ENCODE data around the gene RNF222. TPM values are rescaled to one million over a fixed set of nuclear protein-coding genes. Genes with fewer than 3 reads are reported as not detected.

Gene RNF222
- total and polyA plus RNA-seq, 8 donors = 0.08 to 0.15 (median 0.13) TPM; not detected in 3

DNA sequence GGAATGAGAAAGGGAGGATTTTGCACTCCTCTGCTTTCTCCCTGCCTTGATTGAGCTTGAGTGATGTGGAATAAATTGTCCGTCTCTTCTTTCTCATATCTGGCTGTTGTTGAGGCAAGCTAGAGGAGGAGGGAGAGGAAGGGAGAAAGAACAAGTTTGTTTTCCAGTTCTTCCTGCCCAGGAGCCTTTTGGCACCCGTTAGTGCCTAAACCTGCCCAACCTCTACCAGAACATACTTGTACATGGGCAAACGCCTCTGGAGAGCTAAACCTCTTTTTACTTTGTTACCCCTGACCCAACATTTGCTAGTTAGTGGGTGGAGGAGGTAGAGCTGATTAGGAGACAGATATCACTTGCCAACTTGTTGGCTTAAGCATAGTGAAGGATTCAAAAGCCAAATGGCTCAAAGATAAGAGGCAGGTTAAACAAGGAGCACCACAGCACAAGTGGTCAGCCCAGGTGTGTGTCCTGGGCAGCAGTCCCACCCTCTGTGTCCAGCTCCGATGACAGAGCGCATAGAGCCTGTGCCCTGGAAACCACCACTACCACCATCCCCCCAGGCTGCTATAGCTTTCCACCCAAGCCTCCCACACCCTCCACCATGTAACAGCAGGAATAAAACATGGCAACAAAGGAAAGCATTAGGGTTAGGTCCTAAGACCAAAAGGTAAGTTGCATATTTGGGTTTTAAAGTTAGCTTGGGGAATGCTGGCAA lies 51.5 kb downstream of the RNF222 start:
- DNase-seq (no peak), ATAC-seq (no peak)
- Histone ChIP-seq H3K9me3 (no peaks in the 10 kb centered on the region), H3K4me1 (no peaks in the 10 kb centered on the region), H3K27me3 (peaks cover 0 to 34% of the 10 kb centered on the region in 2 donors), H3K36me3 (no peaks in the 10 kb centered on the region), H3K4me3 (no peak overlapping the region), H3K27ac (no peak overlapping the region)
- TF ChIP-seq, protein P1, sequence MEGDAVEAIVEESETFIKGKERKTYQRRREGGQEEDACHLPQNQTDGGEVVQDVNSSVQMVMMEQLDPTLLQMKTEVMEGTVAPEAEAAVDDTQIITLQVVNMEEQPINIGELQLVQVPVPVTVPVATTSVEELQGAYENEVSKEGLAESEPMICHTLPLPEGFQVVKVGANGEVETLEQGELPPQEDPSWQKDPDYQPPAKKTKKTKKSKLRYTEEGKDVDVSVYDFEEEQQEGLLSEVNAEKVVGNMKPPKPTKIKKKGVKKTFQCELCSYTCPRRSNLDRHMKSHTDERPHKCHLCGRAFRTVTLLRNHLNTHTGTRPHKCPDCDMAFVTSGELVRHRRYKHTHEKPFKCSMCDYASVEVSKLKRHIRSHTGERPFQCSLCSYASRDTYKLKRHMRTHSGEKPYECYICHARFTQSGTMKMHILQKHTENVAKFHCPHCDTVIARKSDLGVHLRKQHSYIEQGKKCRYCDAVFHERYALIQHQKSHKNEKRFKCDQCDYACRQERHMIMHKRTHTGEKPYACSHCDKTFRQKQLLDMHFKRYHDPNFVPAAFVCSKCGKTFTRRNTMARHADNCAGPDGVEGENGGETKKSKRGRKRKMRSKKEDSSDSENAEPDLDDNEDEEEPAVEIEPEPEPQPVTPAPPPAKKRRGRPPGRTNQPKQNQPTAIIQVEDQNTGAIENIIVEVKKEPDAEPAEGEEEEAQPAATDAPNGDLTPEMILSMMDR (IDR thresholded peaks at IDR 0.05) = no peak
- intact Hi-C loops (cut with DNase I) = no loop called here

DNA sequence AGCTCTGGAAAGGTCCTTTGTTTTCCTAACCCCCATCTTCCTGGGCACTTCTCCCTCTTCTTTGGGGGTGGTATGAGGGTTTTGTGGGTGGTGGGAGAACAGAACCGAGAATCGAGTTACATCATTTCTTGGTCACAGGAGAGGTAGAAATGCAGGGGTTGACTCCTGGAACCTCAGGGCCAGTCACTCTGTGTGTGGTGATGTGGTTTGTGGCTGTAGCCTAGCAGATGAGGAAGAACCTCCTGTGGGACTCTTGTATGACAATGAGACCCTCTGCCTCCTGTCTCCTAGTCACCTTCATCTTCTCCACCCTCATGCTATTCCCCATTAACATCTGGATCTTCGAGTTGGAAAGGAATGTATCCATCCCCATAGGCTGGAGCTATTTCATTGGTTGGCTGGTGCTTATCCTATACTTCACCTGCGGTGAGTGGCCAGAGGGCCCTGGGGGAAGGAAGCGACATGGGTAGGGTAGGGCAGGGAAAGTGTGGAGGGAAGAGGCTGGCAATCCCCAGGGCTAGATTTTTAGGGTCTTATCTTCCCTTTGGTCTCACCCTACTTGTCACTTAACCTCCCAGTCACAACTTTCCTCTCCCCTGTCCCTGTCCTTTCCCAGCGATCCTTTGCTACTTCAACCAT lies 52.5 kb downstream of the RNF222 start:
- DNase-seq (no peak), ATAC-seq (no peak)
- no peak overlapping the region for H3K27ac ChIP-seq
- no peaks in the 10 kb centered on the region for H3K36me3 ChIP-seq
- intact Hi-C loops (cut with DNase I) = no loop called here
- H3K4me1 ChIP-seq = no peaks in the 10 kb centered on the region
- H3K27me3 ChIP-seq = peaks cover 0 to 31% of the 10 kb centered on the region in 2 donors
- H3K9me3 ChIP-seq = no peaks in the 10 kb centered on the region
- TF ChIP-seq, protein P1 (IDR thresholded peaks at IDR 0.05) = no peak
- H3K4me3 ChIP-seq = no peak overlapping the region

DNA sequence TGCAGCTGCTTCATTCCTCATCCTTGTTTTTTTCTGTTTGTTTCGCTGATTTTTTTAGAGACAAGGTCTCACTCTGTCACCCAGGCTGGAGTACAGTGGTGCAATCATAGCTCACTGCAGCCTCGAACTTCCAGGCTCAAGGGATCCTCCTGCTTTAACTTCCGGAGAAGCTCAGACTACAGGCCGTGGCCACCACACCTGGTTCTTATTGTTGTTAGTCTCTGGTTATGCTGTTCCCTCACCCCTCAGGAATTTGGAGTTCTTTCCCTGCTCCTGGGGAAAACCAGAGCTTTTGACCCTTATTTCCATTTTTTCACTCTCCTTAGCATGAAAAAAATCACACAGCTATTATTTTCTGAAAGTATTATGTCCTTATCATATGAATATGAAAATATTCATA lies 56.2 kb downstream of the RNF222 start:
- no peak overlapping the region for H3K4me3 ChIP-seq
- ATAC-seq = no peak
- TF ChIP-seq, protein P1 (IDR thresholded peaks at IDR 0.05) = no peak

More for the DNA sequence above, 56.2 kb downstream of the RNF222 start:
- no peak for DNase-seq
- intact Hi-C loops (cut with DNase I) = no loop called here
- H3K9me3 ChIP-seq = no peaks in the 10 kb centered on the region
- H3K27ac ChIP-seq = no peak overlapping the region
- no peaks in the 10 kb centered on the region for H3K36me3 ChIP-seq
- peaks cover 0 to 4% of the 10 kb centered on the region in 2 donors for H3K27me3 ChIP-seq
- peaks cover 0 to 6% of the 10 kb centered on the region in 2 donors for H3K4me1 ChIP-seq

Other genes starting within 250 kb of the RNF222 start
- 100 to 1,000 TPM; 101 to 111 TPM for gene PER1, start 245.4 kb downstream of the RNF222 start, total RNA-seq
- gene PER1, start 245.4 kb downstream of the RNF222 start, polyA plus RNA-seq (ENCODE audit: insufficient read length in 6 of 6) = 10 to 100 TPM; 28.0 to 84.0 (median 41.4) TPM
- gene VAMP2, start 234.9 kb downstream of the RNF222 start, total RNA-seq = 10 to 100 TPM; 48.3 to 48.9 TPM
- gene VAMP2, start 234.9 kb downstream of the RNF222 start, polyA plus RNA-seq (ENCODE audit: insufficient read length in 6 of 6) = 100 to 1,000 TPM in 4 of 6 donors, 10 to 100 TPM in 2; 86.2 to 108 (median 103) TPM
- 10 to 100 TPM; 15.0 to 15.9 TPM for gene TMEM107, start 221.4 kb downstream of the RNF222 start, total RNA-seq
- gene TMEM107, start 221.4 kb downstream of the RNF222 start, polyA plus RNA-seq (ENCODE audit: insufficient read length in 6 of 6) = 10 to 100 TPM; 17.3 to 21.0 (median 19.7) TPM
- 10 to 100 TPM in 1 of 2 donors, 1 to 10 TPM in 1; 8.8 to 10.6 TPM for gene BORCS6, start 207.6 kb downstream of the RNF222 start, total RNA-seq
- 1 to 10 TPM; 2.4 to 4.1 (median 3.2) TPM for gene BORCS6, start 207.6 kb downstream of the RNF222 start, polyA plus RNA-seq (ENCODE audit: insufficient read length in 6 of 6)
- 10 to 100 TPM in 1 of 2 donors, 1 to 10 TPM in 1; 2.7 to 10.2 TPM for gene AURKB, start 187.3 kb downstream of the RNF222 start, total RNA-seq
- 10 to 100 TPM; 21.3 to 58.0 (median 36.6) TPM for gene AURKB, start 187.3 kb downstream of the RNF222 start, polyA plus RNA-seq (ENCODE audit: insufficient read length in 6 of 6)
- gene CTC1, start 149.8 kb downstream of the RNF222 start, total RNA-seq = 10 to 100 TPM; 49.1 to 53.1 TPM
- gene CTC1, start 149.8 kb downstream of the RNF222 start, polyA plus RNA-seq (ENCODE audit: insufficient read length in 6 of 6) = 10 to 100 TPM; 23.4 to 38.6 (median 32.2) TPM
- gene PFAS, start 148.5 kb downstream of the RNF222 start, total RNA-seq = 10 to 100 TPM; 25.9 to 51.0 TPM
- gene PFAS, start 148.5 kb downstream of the RNF222 start, polyA plus RNA-seq (ENCODE audit: insufficient read length in 6 of 6) = 10 to 100 TPM; 36.7 to 48.8 (median 41.7) TPM
- gene RANGRF, start 109.2 kb downstream of the RNF222 start, total RNA-seq = 10 to 100 TPM; 22.9 to 33.2 TPM
- gene RANGRF, start 109.2 kb downstream of the RNF222 start, polyA plus RNA-seq (ENCODE audit: insufficient read length in 6 of 6) = 10 to 100 TPM; 23.7 to 30.0 (median 24.8) TPM
- gene SLC25A35, start 102.4 kb downstream of the RNF222 start, total RNA-seq = 10 to 100 TPM in 1 of 2 donors, 1 to 10 TPM in 1; 8.5 to 11.1 TPM
- 1 to 10 TPM; 2.6 to 4.8 (median 3.4) TPM for gene SLC25A35, start 102.4 kb downstream of the RNF222 start, polyA plus RNA-seq (ENCODE audit: insufficient read length in 6 of 6)
- gene ARHGEF15, start 87.6 kb downstream of the RNF222 start, total RNA-seq = 10 to 100 TPM; 18.4 to 25.4 TPM
- gene ARHGEF15, start 87.6 kb downstream of the RNF222 start, polyA plus RNA-seq (ENCODE audit: insufficient read length in 6 of 6) = 10 to 100 TPM; 32.1 to 50.6 (median 39.1) TPM
- gene ODF4, start 58.0 kb downstream of the RNF222 start, total RNA-seq = not detected
- not detected for gene ODF4, start 58.0 kb downstream of the RNF222 start, polyA plus RNA-seq (ENCODE audit: insufficient read length in 6 of 6)
- gene RPL26, start 14.6 kb downstream of the RNF222 start, total RNA-seq = 1,000 to 10,000 TPM; 1,094 to 1,210 TPM
- 1,000 to 10,000 TPM; 2,596 to 3,628 (median 3,265) TPM for gene RPL26, start 14.6 kb downstream of the RNF222 start, polyA plus RNA-seq (ENCODE audit: insufficient read length in 6 of 6)
- gene NDEL1, start 38.1 kb upstream of the RNF222 start, total RNA-seq = 10 to 100 TPM; 57.7 to 66.0 TPM
- gene NDEL1, start 38.1 kb upstream of the RNF222 start, polyA plus RNA-seq (ENCODE audit: insufficient read length in 6 of 6) = 10 to 100 TPM; 60.8 to 84.1 (median 71.5) TPM
- 100 to 1,000 TPM in 1 of 2 donors, 10 to 100 TPM in 1; 70.9 to 100 TPM for gene MYH10, start 232.9 kb upstream of the RNF222 start, total RNA-seq
- gene MYH10, start 232.9 kb upstream of the RNF222 start, polyA plus RNA-seq (ENCODE audit: insufficient read length in 6 of 6) = 100 to 1,000 TPM; 142 to 196 (median 155) TPM